Smooth muscle cell (in vitro differentiated cells): ENCODE results near the gene ZNF460. TPM values are rescaled to one million over a fixed set of nuclear protein-coding genes. Genes with fewer than 3 reads are reported as not detected.
"Not testable (repeated sequence)": the region's sequence is repeated elsewhere in the genome, so short reads cannot be mapped to it uniquely, and the experiment has no call there.

Experiments used
- DNase-seq: peaks from one replicate; lab custom pipeline; 2025; ENCODE audit not compliant: unreplicated experiment; lab: John Stamatoyannopoulos, UW
- H2AFZ ChIP-seq: fragments of 200-600 bp; sonication (generic); 2 replicates; pipeline ENCODE4 v1.6.0; 2016; ENCODE audit warnings: antibody characterized with exemption, low read depth, mild to moderate bottlenecking
- H3F3A ChIP-seq: fragments of 200-600 bp; sonication (generic); 2 replicates; pipeline ENCODE4 v1.6.0; 2017; ENCODE audit warnings: antibody characterized with exemption, low read depth
- H3K27ac ChIP-seq: fragments of 200-600 bp; sonication (generic); 2 replicates; pipeline ENCODE4 v1.5.1; 2016; ENCODE audit warnings: low read depth, mild to moderate bottlenecking
- H3K27me3 ChIP-seq: fragments of 200-600 bp; sonication (generic); 2 replicates; pipeline ENCODE4 v1.6.1; 2016; ENCODE audit warnings: low read depth, mild to moderate bottlenecking
- H3K36me3 ChIP-seq: fragments of 200-600 bp; sonication (generic); 2 replicates; pipeline ENCODE4 v1.5.1; 2016; ENCODE audit warnings: low read depth
- H3K4me1 ChIP-seq: fragments of 200-600 bp; sonication (generic); 2 replicates; pipeline ENCODE4 v1.5.1; 2016; ENCODE audit warnings: low read depth
- H3K4me2 ChIP-seq: fragments of 200-600 bp; sonication (generic); 2 replicates; pipeline ENCODE4 v1.6.0; 2016; ENCODE audit warnings: mild to moderate bottlenecking
- H3K4me3 ChIP-seq: fragments of 200-600 bp; sonication (generic); 2 replicates; pipeline ENCODE4 v1.5.1; 2016; ENCODE audit warnings: mild to moderate bottlenecking
- H3K79me2 ChIP-seq: fragments of 200-600 bp; sonication (generic); 2 replicates; pipeline ENCODE4 v1.6.0; 2016; ENCODE audit warnings: low read depth, mild to moderate bottlenecking
- H3K9ac ChIP-seq: fragments of 200-600 bp; sonication (generic); 2 replicates; pipeline ENCODE4 v1.6.0; 2016; ENCODE audit warnings: low read depth
- H3K9me3 ChIP-seq: fragments of 200-600 bp; sonication (generic); replicated peaks from 2 replicates; pipeline ENCODE4 v1.5.1; 2016; ENCODE audit warnings: low read depth
- H4K20me1 ChIP-seq: fragments of 200-600 bp; sonication (generic); 2 replicates; pipeline ENCODE4 v1.6.0; 2016; ENCODE audit warnings: low read depth
- WGBS: methylation state at CpG from one replicate; pipeline ENCODE4 v1.1.7; 2016; ENCODE audit warnings: low lambda C conversion rate; 5-methylcytosine and 5-hydroxymethylcytosine counted together
- polyA plus RNA-seq: library from polyadenylated mRNA; unstranded; fragments of >200 nt; fragmentation: Nextera tagmentation; extraction: Ambion mirVana; gene quantifications from 2 replicates; pipeline ENCODE4 v1.2.1, GENCODE V29; 2016
- total RNA-seq: library from RNA; depleted of rRNA; stranded (reverse); fragments of >200 nt; gene quantifications from 2 replicates; pipeline ENCODE4 v1.2.3, GENCODE V29; 2014
- TF ChIP-seq, protein P1 (sequence below): fragments of 200-600 bp; sonication (generic); IDR thresholded peaks from 2 replicates; pipeline ENCODE4 v1.5.1; 2017; ENCODE audit warnings: borderline replicate concordance, mild to moderate bottlenecking, antibody characterized with exemption; ENCODE audit not compliant: insufficient read depth, poor library complexity, severe bottlenecking

The ZNF460 gene
- total and polyA plus RNA-seq, 2 experiments from 2014 or later = 1.7 to 85.2 TPM

DNA sequence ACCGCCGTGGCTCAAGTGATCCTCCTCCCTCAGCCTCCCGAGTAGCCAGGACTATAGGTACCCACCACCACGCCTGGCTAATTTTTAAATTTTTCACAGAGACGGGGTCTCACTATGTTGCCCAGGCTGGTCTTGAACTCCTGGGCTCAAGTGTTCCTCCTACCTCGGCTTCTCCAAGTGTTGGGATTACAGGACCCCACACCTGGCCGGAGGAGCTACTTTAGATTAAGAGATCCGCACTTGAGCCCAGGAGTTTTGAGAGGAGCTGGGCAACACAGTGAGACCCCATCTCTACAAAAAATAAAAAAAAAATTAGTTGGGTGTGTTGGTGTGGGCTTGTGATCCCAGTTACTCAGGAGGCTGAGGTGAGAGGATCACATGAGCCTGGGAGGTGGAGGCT is 9.0 kb upstream of the ZNF460 start:
- TF ChIP-seq, protein P1, sequence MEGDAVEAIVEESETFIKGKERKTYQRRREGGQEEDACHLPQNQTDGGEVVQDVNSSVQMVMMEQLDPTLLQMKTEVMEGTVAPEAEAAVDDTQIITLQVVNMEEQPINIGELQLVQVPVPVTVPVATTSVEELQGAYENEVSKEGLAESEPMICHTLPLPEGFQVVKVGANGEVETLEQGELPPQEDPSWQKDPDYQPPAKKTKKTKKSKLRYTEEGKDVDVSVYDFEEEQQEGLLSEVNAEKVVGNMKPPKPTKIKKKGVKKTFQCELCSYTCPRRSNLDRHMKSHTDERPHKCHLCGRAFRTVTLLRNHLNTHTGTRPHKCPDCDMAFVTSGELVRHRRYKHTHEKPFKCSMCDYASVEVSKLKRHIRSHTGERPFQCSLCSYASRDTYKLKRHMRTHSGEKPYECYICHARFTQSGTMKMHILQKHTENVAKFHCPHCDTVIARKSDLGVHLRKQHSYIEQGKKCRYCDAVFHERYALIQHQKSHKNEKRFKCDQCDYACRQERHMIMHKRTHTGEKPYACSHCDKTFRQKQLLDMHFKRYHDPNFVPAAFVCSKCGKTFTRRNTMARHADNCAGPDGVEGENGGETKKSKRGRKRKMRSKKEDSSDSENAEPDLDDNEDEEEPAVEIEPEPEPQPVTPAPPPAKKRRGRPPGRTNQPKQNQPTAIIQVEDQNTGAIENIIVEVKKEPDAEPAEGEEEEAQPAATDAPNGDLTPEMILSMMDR = no peak
- Histone ChIP-seq H3K27ac (no peak overlapping the region), H3K9me3 (no peaks in the 10 kb centered on the region), H3K79me2 (no peaks in the 10 kb centered on the region), H3F3A (no peaks in the 10 kb centered on the region), H3K9ac (no peak overlapping the region), H3K36me3 (no peaks in the 10 kb centered on the region), H3K27me3 (no peaks in the 10 kb centered on the region), H3K4me2 (no peak overlapping the region), H3K4me3 (no peak overlapping the region), H3K4me1 (no peaks in the 10 kb centered on the region), H2AFZ (no peak overlapping the region), H4K20me1 (no peaks in the 10 kb centered on the region)
- WGBS = over 99% methylated on average over 8 of the region's 8 CpGs
- DNase-seq = no peak

DNA sequence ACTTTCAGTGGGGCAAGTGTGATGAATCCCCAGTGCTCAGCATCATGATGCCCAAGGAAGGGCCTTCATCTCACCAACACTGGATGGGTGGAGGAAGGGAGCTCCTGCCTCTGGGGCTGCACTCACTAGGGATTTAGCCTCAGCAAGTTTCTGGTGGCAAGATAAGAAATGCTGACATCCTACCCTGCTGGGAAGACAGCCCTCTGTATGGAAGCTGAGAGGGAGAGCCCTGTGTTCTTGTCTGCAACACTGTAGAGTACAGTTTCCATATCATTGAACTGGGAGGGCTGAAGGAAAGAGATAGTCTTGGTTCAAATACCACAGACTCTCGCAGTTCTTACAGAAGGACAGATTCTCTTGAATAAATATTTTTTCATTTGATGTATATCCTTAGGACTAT is 7.3 kb upstream of the ZNF460 start:
- TF ChIP-seq, protein P1 = no peak
- no peaks in the 10 kb centered on the region for H3K36me3 ChIP-seq
- no peak overlapping the region for H3K27ac ChIP-seq
- no peak overlapping the region for H3K4me2 ChIP-seq
- H3F3A ChIP-seq = no peaks in the 10 kb centered on the region
- H3K4me3 ChIP-seq = no peak overlapping the region
- no peaks in the 10 kb centered on the region for H3K79me2 ChIP-seq
- no peaks in the 10 kb centered on the region for H3K27me3 ChIP-seq
- no peaks in the 10 kb centered on the region for H4K20me1 ChIP-seq
- peaks cover 2% of the 10 kb centered on the region for H3K4me1 ChIP-seq
- 77% methylated on average over 1 of the region's 1 CpG for WGBS
- H3K9ac ChIP-seq = no peak overlapping the region
- no peak overlapping the region for H2AFZ ChIP-seq
- DNase-seq = no peak
- H3K9me3 ChIP-seq = no peaks in the 10 kb centered on the region

DNA sequence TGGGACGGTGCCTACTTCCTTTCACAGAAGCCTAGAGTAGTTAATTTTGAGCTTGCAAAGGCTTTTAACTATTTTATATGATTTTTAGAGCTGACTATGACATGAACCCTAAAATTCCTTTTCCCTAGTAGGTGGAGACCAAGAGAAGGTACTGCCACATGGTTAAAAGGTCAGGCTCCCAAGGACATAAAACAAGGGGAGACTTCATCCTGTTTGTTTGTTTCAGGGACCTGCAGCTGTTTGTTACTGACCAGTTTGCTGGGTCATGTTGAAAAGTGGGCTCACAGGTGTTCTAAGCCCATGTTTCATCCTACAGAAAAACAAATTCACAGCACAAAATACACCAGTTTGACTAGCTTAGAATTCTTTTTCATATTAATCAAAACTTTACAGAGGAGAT is 3.9 kb upstream of the ZNF460 start:
- peaks cover 4% of the 10 kb centered on the region for H3K4me1 ChIP-seq
- H3F3A ChIP-seq = peaks cover 6% of the 10 kb centered on the region
- H2AFZ ChIP-seq = no peak overlapping the region
- peaks cover 11% of the 10 kb centered on the region for H3K79me2 ChIP-seq
- no peak overlapping the region for H3K9ac ChIP-seq
- 96% methylated on average over 1 of the region's 1 CpG for WGBS
- H3K27ac ChIP-seq = peak overlapping the region; percentile 99
- no peaks in the 10 kb centered on the region for H3K27me3 ChIP-seq
- H3K9me3 ChIP-seq = no peaks in the 10 kb centered on the region
- H3K4me3 ChIP-seq = no peak overlapping the region
- peaks cover 9% of the 10 kb centered on the region for H4K20me1 ChIP-seq
- TF ChIP-seq, protein P1 = no peak
- no peaks in the 10 kb centered on the region for H3K36me3 ChIP-seq
- H3K4me2 ChIP-seq = no peak overlapping the region
- no peak for DNase-seq

DNA sequence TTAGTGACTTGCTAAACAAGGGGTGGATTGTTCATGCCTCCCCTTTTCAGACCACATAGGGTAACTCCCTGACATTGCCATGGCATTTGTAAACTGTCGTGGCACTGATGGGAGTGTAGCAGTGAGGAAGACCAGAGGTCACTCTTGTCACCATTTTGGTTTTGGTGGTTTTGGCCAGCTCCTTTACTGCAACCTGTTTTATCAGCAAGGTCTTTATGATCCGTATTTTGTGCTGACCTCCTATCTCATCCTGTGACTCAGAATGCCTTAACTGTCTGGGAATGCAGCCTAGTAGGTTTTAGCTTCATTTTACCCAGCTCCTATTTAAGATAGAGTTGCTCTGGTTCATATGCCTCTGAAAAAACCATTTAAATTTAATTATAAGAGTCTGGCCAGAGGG is 1.8 kb upstream of the ZNF460 start:
- not testable (repeated sequence) for DNase-seq, H3F3A ChIP-seq, H3K27me3 ChIP-seq, H3K36me3 ChIP-seq, H3K9me3 ChIP-seq, H2AFZ ChIP-seq, H3K4me3 ChIP-seq, H3K4me1 ChIP-seq
- WGBS = 0% methylated on average over 2 of the region's 2 CpGs
- H4K20me1 ChIP-seq = peaks cover 29% of the 10 kb centered on the region
- H3K9ac ChIP-seq = peak overlapping the region; percentile 98
- H3K27ac ChIP-seq = peak overlapping the region; percentile 99
- H3K4me2 ChIP-seq = peak overlapping the region; percentile 46
- H3K79me2 ChIP-seq = peaks cover 31% of the 10 kb centered on the region
